LHCN-M2 (cell line): Measurements from ENCODE around the gene WSB2. TPM values are rescaled to one million over a fixed set of nuclear protein-coding genes. Genes with fewer than 3 reads are reported as not detected.
A peak's percentile ranks its signal among the peaks of the same experiment; 100 is the strongest.

Experiments used
- DNase-seq: peaks from one replicate; pipeline ENCODE4 v3.0.0-alpha.2; 2012; ENCODE audit warnings: low read depth
- total RNA-seq: library from RNA; depleted of rRNA; stranded (reverse); fragments of >200 nt; gene quantifications from 2 replicates; pipeline ENCODE4 v1.2.3, GENCODE V29; 2014

Gene WSB2
- total RNA-seq, 1 experiment from 2014 or later = 126 TPM

GRCh38 chr12:118061873-118062843, 1.2 kb upstream of the WSB2 start:
- peak; percentile 59 for DNase-seq

- DNase-seq = peak; percentile 16
Observed at GRCh38 chr12:118060301-118061010, 523 bp downstream of the WSB2 start.

DNA sequence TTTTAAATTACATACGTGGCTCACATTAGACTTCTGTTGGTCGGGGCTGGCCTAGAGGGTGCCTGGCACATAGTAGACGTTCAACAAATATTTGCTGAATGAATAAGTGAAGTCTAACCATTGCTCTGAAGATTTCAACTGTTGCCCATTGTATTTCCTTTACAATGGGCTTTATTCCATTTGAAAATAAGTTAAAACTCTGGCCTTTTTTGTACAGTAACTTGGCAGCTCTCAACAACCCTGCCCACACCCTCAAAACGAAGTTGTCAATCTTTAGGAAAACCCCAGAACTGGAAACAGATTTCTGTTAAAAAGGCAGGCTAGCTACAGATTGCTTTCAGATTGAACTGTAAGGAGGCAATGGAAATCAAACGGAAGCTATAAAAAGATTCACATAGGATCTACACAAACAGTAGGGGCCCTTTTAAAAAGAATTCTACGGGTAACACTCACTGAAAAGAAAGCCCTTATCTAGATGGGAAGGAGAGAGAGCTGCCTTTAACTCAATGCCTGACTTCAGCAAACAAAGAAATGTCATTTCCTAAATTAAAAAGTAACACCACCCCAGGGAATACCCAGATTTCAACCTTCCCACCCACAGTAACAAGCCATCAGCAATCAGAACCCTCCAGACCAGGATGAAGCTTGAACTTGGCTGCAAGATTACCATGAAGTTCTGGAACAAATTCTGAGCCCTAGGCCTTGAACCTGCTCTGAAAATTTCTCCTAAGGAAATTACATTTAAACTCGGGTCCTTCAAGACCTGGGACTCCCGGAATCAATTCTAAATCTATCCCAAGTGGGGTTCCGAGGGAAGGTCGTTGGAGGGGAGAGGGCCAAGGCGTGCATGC, 1.4 kb downstream of the WSB2 start:
- DNase-seq = peak; percentile 25

DNA sequence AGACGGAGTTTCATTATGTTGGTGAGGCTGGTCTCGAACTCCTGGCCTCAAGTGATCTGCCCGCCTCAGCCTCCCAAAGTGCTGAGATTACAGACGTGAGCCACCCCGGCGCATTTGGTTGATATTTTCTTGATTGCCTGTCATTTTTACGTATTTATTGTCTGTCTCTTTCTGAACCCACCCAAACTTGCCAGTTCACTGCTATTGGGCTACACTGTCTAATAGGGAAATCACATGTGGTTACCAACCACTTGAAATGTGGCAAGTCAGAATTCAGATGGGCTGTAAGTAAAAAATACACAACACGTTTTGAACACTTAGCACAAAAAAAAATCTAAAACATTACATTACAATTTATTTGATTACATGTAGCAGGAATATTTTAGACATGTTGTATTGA, 2.1 kb downstream of the WSB2 start:
- no peak for DNase-seq

DNA sequence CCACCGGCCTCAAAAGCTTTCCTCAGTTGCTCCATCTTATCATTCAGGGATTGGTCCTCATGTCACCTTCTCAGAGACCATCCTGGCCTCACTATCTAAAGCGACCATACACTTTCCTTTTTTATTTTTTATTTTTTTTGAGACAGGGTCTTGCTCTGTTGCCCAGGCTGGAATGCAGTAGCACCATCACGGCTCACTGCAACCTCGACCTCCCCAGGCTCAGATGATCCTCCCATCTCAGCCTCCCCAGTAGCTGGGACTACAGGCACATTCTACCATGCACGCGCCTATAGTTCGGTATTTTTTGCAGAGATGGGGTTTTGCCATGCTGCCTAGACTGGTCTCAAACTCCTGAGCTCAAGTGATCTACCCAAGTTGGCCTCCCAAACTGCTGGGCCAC, 2.8 kb downstream of the WSB2 start:
- DNase-seq = no peak

GRCh38 chr12:118055865-118056773, 4.9 kb downstream of the WSB2 start:
- no peak for DNase-seq

DNA sequence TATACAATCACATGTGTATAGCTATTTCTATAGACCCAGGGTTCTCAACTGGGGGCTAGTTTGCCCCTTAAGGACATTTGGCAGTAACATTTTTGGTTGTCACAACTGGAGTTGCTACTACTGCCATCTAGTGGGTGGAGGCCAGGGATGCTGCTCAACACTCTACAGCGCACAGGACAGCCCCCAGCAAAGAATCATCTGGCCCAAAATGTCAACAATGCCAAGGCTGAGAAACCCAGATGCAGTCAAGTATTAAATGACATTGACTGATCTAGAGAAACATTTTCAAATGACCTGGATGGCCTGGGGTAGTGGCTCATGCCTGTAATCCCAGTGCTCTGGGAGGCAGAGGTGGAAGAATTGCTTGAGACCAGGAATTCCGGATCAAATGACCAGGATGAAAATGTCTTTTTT, 5.8 kb downstream of the WSB2 start:
- peak; percentile 61 for DNase-seq

- no peak for DNase-seq
Observed at GRCh38 chr12:118053071-118053985, 7.7 kb downstream of the WSB2 start.

DNA sequence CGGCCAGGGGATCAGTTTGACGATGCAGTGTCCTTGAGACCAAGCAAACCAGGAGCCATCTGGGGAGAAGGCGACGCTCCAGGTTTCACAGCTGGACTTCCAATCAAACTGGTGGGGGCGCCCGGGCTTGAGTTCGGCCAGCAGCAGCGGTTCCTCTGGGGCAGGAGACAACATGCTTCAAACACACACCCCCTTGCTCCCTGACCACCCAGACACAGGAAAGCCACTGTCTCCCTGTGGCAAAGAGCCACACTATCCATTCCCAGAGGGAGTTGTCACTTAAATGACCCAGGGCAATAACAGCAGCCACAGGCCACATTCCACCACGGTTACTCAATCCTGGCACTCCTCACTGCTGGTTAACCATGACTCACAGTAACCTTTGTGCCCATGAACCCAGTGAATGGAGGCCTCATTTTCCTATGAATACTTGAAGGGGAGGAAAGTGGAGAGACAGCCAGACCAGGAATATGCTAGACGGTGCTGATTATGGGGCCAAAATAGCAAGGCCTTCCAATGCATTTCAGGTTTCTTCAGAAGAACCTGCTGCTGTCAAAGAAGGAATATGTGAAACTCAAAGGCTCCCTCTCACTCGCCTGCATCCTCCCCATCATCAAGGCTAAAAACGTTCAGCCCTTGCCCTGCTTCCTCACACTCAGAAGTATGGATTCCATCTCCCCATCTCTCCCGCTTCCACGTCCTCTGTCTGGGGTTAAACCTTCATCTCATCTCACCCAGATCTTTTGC, 8.5 kb downstream of the WSB2 start:
- peak; percentile 97 for DNase-seq

DNA sequence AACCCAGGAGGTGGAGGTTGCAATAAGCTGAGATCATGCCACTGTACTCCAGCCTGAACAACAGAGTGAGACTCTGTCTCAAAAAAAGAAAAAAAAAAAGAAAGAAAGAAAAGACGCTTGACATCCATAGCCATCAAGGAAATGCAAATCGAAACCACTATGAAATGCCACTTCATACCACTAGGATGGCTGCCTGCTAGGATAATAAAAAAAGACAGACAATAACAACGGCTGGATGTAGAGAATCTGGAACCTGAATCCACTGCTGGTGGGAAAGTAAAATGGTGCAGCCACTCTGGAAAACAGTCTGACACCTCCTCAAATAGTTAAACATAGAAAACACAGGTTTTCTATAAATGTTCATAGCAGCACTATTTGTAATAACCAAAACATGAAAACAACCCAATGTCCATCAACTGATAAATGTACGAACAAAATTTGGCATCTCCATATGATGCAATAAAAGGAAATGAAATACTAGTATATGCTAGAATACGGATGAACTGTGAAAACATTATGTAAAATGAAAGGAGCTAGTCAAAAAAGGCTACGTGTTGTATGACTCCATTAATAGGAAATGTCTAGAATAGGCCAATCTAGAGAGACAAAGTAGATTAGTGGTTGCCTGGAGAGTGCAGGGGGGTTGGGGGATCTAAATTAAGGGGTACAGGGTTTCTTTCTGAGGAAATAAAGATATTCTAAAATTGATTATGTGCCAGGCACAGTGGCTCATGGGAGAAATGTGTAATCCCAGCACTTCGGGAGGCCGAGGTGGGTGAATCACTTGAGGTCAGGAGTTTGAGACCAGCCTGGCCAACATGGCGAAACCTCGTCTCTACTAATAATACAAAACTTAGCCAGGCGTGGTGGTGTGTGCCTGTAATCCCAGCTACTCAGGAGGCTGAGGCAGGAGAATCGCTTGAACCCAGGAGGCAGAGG, 9.7 kb downstream of the WSB2 start:
- peak; percentile 15 for DNase-seq

DNA sequence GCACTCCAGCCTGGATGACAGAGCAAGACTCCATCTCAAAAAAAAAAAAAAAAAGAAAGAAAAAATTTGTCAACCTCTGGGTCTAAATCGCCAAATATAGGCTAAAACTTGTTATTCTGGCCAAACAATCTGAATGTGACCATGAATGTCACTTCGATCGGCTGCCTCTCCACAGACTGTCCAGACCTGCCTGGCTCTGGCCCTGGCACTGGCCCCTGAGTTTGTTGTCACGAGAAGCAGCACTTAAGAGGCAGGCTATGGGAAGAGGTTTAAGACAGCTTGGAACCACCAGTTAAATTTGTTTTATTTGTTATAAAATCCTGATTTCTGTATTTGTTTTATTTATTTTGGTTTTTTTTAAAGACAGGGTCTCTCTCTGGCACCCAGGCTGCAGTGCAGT, 14.5 kb downstream of the WSB2 start:
- DNase-seq = no peak

GRCh38 chr12:118044577-118044976, 16.4 kb downstream of the WSB2 start:
- no peak for DNase-seq

- DNase-seq = no peak
Observed at GRCh38 chr12:118044075-118044474, 16.9 kb downstream of the WSB2 start.

- no peak for DNase-seq
Observed at GRCh38 chr12:118042091-118042490, 18.9 kb downstream of the WSB2 start.

GRCh38 chr12:118038137-118038536, 22.8 kb downstream of the WSB2 start:
- DNase-seq = no peak

- no peak for DNase-seq
Observed at GRCh38 chr12:118036672-118037411, 24.1 kb downstream of the WSB2 start.
